ENCODE measurements around the gene GNA15. TPM values are rescaled to one million over a fixed set of nuclear protein-coding genes. Genes with fewer than 3 reads are reported as not detected.
"Not testable (repeated sequence)": the region's sequence is repeated elsewhere in the genome, so short reads cannot be mapped to it uniquely, and the experiment has no call there.

GNA15 gene
- total RNA-seq, 3 donors from 2014 or later (not counting 1 experiment from before 2014, with no cell fraction given) = 3.9 to 10.4 (median 8.4) TPM

- no peak overlapping the region for H3K27ac Mint-ChIP-seq
- TF ChIP-seq CTCF (IDR thresholded peaks at IDR 0.05) = no peak
- 93% methylated on average over 3 of the region's 3 CpGs for WGBS (ENCODE audit: insufficient coverage)
- DNase-seq (no peak), ATAC-seq (no peak)
- intact Hi-C loops (cut with micrococcal nuclease) = no loop called here
- H3K36me3 Mint-ChIP-seq = no peaks in the 10 kb centered on the region
- no peaks in the 10 kb centered on the region for H3K9me3 ChIP-seq (ENCODE audit: control insufficient read depth, insufficient read depth, low read length)
- H3K36me3 ChIP-seq (ENCODE audit: control insufficient read depth, insufficient read depth, low read length) = no peaks in the 10 kb centered on the region
- no peaks in the 10 kb centered on the region for H3K27me3 ChIP-seq (ENCODE audit: control insufficient read depth, insufficient read depth, low read length)
- H3K27me3 Mint-ChIP-seq (ENCODE audit: low read depth in 2 of 2) = no peaks in the 10 kb centered on the region
- no peak overlapping the region for H3K27ac ChIP-seq (ENCODE audit: low read length)
- peaks cover 17% of the 10 kb centered on the region for H3K4me1 ChIP-seq (ENCODE audit: control insufficient read depth, insufficient read depth, low read length)
- H3K9me3 Mint-ChIP-seq = no peaks in the 10 kb centered on the region
- no peak overlapping the region for H3K4me3 Mint-ChIP-seq
- H3K4me3 ChIP-seq (ENCODE audit: low read length) = no peak overlapping the region
- no peaks in the 10 kb centered on the region for H3K4me1 Mint-ChIP-seq
Observed at GRCh38 chr19:3152419-3152780, 16.6 kb downstream of the GNA15 start.

GRCh38 chr19:3153286-3154230 lies 17.7 kb downstream of the GNA15 start:
- H3K27me3 Mint-ChIP-seq (ENCODE audit: low read depth in 2 of 2) = no peaks in the 10 kb centered on the region
- no peak overlapping the region for H3K27ac Mint-ChIP-seq
- H3K4me1 Mint-ChIP-seq = no peaks in the 10 kb centered on the region
- Histone ChIP-seq H3K36me3 (ENCODE audit: control insufficient read depth, insufficient read depth, low read length) (no peaks in the 10 kb centered on the region), H3K27ac (ENCODE audit: low read length) (no peak overlapping the region), H3K9me3 (ENCODE audit: control insufficient read depth, insufficient read depth, low read length) (no peaks in the 10 kb centered on the region), H3K4me1 (ENCODE audit: control insufficient read depth, insufficient read depth, low read length) (peaks cover 17% of the 10 kb centered on the region), H3K4me3 (ENCODE audit: low read length) (no peak overlapping the region), H3K27me3 (ENCODE audit: control insufficient read depth, insufficient read depth, low read length) (no peaks in the 10 kb centered on the region)
- no peak for ATAC-seq
- H3K4me3 Mint-ChIP-seq = no peak overlapping the region
- intact Hi-C loops (cut with micrococcal nuclease) = no loop called here
- no peaks in the 10 kb centered on the region for H3K36me3 Mint-ChIP-seq
- TF ChIP-seq CTCF (IDR thresholded peaks at IDR 0.05) = no peak
- H3K9me3 Mint-ChIP-seq = no peaks in the 10 kb centered on the region
- no peak for DNase-seq
- WGBS (ENCODE audit: insufficient coverage) = 95% methylated on average over 3 of the region's 3 CpGs

- H3K4me1 Mint-ChIP-seq; H3K4me3 ChIP-seq (ENCODE audit: low read length); H3K9me3 Mint-ChIP-seq; H3K4me3 Mint-ChIP-seq; H3K27me3 ChIP-seq (ENCODE audit: control insufficient read depth, insufficient read depth, low read length); H3K36me3 Mint-ChIP-seq; H3K27ac Mint-ChIP-seq; DNase-seq; ATAC-seq; intact Hi-C loops (cut with micrococcal nuclease); H3K27me3 Mint-ChIP-seq (ENCODE audit: low read depth in 2 of 2); H3K9me3 ChIP-seq (ENCODE audit: control insufficient read depth, insufficient read depth, low read length); H3K36me3 ChIP-seq (ENCODE audit: control insufficient read depth, insufficient read depth, low read length): not testable (repeated sequence)
- WGBS (ENCODE audit: insufficient coverage) = 93% methylated on average over 3 of the region's 3 CpGs
- Histone ChIP-seq H3K4me1 (ENCODE audit: control insufficient read depth, insufficient read depth, low read length) (peaks cover 17% of the 10 kb centered on the region), H3K27ac (ENCODE audit: low read length) (peak overlapping the region; percentile 49)
Observed at GRCh38 chr19:3154447-3154846, 18.6 kb downstream of the GNA15 start.

- H3K27me3 ChIP-seq (ENCODE audit: control insufficient read depth, insufficient read depth, low read length) = no peaks in the 10 kb centered on the region
- Mint-ChIP-seq H3K4me1 (no peaks in the 10 kb centered on the region), H3K27me3 (ENCODE audit: low read depth in 2 of 2) (no peaks in the 10 kb centered on the region), H3K4me3 (peak overlapping the region; percentile 62), H3K36me3 (no peaks in the 10 kb centered on the region), H3K27ac (no peak overlapping the region), H3K9me3 (peaks cover 0 to under 1% of the 10 kb centered on the region in 2 donors)
- peak; percentile 83 to 87 (median 86) for ATAC-seq
- intact Hi-C loops (cut with micrococcal nuclease) = no loop called here
- TF ChIP-seq CTCF (IDR thresholded peaks at IDR 0.05) = no peak
- 39% methylated on average over 21 of the region's 21 CpGs for WGBS (ENCODE audit: insufficient coverage)
- DNase-seq = peak in 1 of 2 donors; percentile 92
- H3K27ac ChIP-seq (ENCODE audit: low read length) = peak overlapping the region; percentile 49
- no peak overlapping the region for H3K4me3 ChIP-seq (ENCODE audit: low read length)
- H3K4me1 ChIP-seq (ENCODE audit: control insufficient read depth, insufficient read depth, low read length) = peaks cover 17% of the 10 kb centered on the region
- no peaks in the 10 kb centered on the region for H3K36me3 ChIP-seq (ENCODE audit: control insufficient read depth, insufficient read depth, low read length)
- H3K9me3 ChIP-seq (ENCODE audit: control insufficient read depth, insufficient read depth, low read length) = no peaks in the 10 kb centered on the region
Observed at GRCh38 chr19:3154957-3155736, 19.3 kb downstream of the GNA15 start.

Data from natural killer cell (primary cell).